Thymus (tissue), 11 donors: ENCODE results near the gene SORBS1. TPM values are rescaled to one million over a fixed set of nuclear protein-coding genes. Genes with fewer than 3 reads are reported as not detected.
A peak's percentile ranks its signal among the peaks of the same experiment; 100 is the strongest.

Source experiments
- DNase-seq, 9 donors: peaks; one replicate each; pipeline ENCODE4 v3.0.0-alpha.2; 2013; ENCODE audit warnings: low spot score in 9 of 9, low read depth in 6 of 9, missing footprints in 1 of 9
- H3K27ac ChIP-seq, 2 donors: one replicate each; pipeline ENCODE4 v1.5.1; 2013; ENCODE audit warnings: control low read depth in 1 of 2, low read depth in 1 of 2, low read length in 1 of 2, mild to moderate bottlenecking in 1 of 2, moderate library complexity in 1 of 2
- H3K27me3 ChIP-seq, 2 donors: one replicate each; pipeline ENCODE4 v1.5.1; 2013; ENCODE audit warnings: low read length in 1 of 2; ENCODE audit not compliant: control insufficient read depth in 2 of 2, insufficient read depth in 1 of 2
- H3K36me3 ChIP-seq, 2 donors: one replicate each; pipeline ENCODE4 v1.5.1; 2013; ENCODE audit warnings: low read length in 1 of 2, mild to moderate bottlenecking in 1 of 2, moderate library complexity in 1 of 2; ENCODE audit not compliant: control insufficient read depth in 2 of 2, insufficient read depth in 2 of 2
- H3K4me1 ChIP-seq, 2 donors: one replicate each; pipeline ENCODE4 v1.5.1; 2013; ENCODE audit warnings: low read length in 2 of 2; ENCODE audit not compliant: control insufficient read depth in 2 of 2, insufficient read depth in 2 of 2
- H3K4me3 ChIP-seq, 2 donors: one replicate each; pipeline ENCODE4 v1.5.1; 2013; ENCODE audit warnings: low read length in 2 of 2, control low read depth in 1 of 2, mild to moderate bottlenecking in 1 of 2
- H3K9me3 ChIP-seq, 2 donors: one replicate each; pipeline ENCODE4 v1.5.1; 2013; ENCODE audit warnings: low read length in 1 of 2, mild to moderate bottlenecking in 1 of 2; ENCODE audit not compliant: control insufficient read depth in 2 of 2, insufficient read depth in 1 of 2
- WGBS: extraction: QIAGEN DNeasy Blood & Tissue Kit; methylation state at CpG from one replicate; pipeline ENCODE4 v1.1.7; 2013; 5-methylcytosine and 5-hydroxymethylcytosine counted together
- polyA plus RNA-seq: library from polyadenylated mRNA; stranded (reverse); fragments of 200-250 nt; gene quantifications from one replicate; pipeline ENCODE4 v1.2.3, GENCODE V29; 2013
- total RNA-seq: library from RNA; stranded (reverse); fragments of 120-200 nt; gene quantifications from one replicate; pipeline ENCODE4 v1.2.4, GENCODE V29; 2013
- donor health status: healthy.

The SORBS1 gene
- total and polyA plus RNA-seq, 2 donors: 1.9 to 25.3 TPM

DNA sequence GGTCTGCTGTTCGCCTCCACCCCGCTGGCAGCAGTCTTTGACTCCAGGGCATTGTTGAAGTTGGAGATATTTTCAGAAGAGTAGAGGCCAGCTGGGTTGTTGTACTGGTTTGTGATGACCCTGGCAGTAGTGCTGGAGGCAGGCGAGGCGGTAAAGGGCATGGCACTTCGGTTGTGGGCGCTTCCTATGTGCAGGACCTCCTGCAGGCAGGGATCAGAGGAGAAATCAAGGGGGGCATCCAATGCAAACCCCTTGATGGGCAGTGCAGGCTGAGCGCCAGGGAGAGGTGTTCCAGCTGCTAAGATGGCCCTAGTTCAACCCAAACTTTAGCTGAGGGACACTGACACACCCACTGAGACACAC is 297.3 kb downstream of the SORBS1 start:
- Histone ChIP-seq H3K4me1 (peaks cover 0 to 9% of the 10 kb centered on the region in 2 donors), H3K36me3 (peaks cover 0 to 7% of the 10 kb centered on the region in 2 donors), H3K9me3 (no peaks in the 10 kb centered on the region), H3K27ac (peak overlapping the region in 1 of 2 donors; percentile 50), H3K4me3 (no peak overlapping the region), H3K27me3 (no peaks in the 10 kb centered on the region)
- DNase-seq: no peak
- 82% methylated on average over 7 of the region's 7 CpGs for WGBS

DNA sequence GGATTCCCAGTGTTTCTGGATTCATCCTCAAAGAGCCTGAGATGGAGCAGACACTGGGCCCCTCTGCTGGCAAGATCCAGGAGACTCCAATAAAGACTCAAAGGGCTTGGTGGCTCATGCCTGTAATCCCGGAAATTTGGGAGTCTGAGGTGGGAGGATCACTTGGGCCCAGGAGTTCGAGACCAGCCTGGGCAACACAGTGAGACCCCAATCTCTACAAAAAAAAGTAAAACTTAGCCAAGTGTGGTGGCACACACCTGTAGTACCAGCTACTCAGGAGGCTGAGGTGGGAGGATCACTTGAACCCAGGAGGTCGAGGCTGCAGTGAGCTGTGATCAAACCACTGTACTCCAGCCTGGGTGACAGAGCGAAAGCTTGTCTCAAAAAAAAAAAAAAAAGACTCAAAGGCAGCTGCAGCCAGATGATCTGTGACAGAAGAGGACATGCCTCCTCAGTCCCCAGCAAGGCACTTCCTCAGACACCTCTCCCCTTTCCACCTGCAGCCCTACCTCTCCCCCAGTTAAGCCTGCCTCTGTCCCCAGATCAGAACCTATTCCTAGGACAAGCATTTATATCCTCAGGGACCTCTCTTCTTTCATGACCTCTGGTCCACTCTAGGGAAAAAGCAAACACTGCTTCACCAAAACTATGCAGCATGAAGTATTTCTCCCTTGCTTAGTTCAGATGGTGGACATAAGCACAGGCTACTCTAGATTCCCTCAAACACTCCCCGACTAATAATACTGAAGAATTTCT is 298.2 kb downstream of the SORBS1 start:
- DNase-seq: no peak
- Histone ChIP-seq H3K36me3 (peaks cover 0 to 7% of the 10 kb centered on the region in 2 donors), H3K27ac (no peak overlapping the region), H3K4me3 (no peak overlapping the region), H3K9me3 (no peaks in the 10 kb centered on the region), H3K27me3 (no peaks in the 10 kb centered on the region), H3K4me1 (peaks cover 0 to 9% of the 10 kb centered on the region in 2 donors)
- WGBS: 70% methylated on average over 5 of the region's 5 CpGs

DNA sequence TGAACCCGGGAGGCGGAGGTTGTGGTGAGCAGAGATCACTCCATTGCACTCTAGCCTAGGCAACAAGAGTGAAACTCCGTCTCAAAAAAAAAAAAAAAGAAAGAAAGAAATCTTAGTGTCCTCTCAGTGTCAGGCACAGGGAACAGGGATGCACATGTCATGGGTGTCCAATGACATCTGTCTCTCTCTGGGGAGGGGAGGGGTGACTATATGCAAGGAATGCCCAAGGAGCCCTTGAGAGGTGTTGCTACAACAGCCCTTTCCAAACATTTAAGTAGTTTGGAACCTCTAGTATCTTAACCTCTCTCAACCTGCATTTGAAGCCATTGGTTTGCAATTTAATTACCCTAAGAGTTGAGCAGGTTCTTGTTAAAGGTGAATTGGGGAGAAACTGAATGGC is 299.2 kb downstream of the SORBS1 start:
- 97% methylated on average over 3 of the region's 3 CpGs for WGBS
- DNase-seq: no peak
- Histone ChIP-seq H3K4me3 (no peak overlapping the region), H3K36me3 (peaks cover 0 to 7% of the 10 kb centered on the region in 2 donors), H3K4me1 (peaks cover 0 to 9% of the 10 kb centered on the region in 2 donors), H3K27me3 (no peaks in the 10 kb centered on the region), H3K27ac (no peak overlapping the region), H3K9me3 (no peaks in the 10 kb centered on the region)

Other genes with a start within 250 kb of the SORBS1 start
- gene ALDH18A1, start 95.3 kb upstream of the SORBS1 start, total RNA-seq: 36.9 TPM
- 16.5 TPM for gene ALDH18A1, start 95.3 kb upstream of the SORBS1 start, polyA plus RNA-seq
- gene TCTN3, start 132.6 kb upstream of the SORBS1 start, total RNA-seq: 14.9 TPM
- gene TCTN3, start 132.6 kb upstream of the SORBS1 start, polyA plus RNA-seq: 20.4 TPM
- 20.5 TPM for gene ENTPD1, start 194.8 kb upstream of the SORBS1 start, total RNA-seq
- 8.2 TPM for gene ENTPD1, start 194.8 kb upstream of the SORBS1 start, polyA plus RNA-seq